Loucy (cell line): Measurements from ENCODE around the gene GAK.

Source experiments
- H2AFZ ChIP-seq: fragments of 200-600 bp; sonication (generic); 2 replicates; pipeline ENCODE4 v1.6.0; 2016; ENCODE audit warnings: antibody characterized with exemption, mild to moderate bottlenecking, low read length, moderate library complexity
- H3F3A ChIP-seq: fragments of 200-600 bp; 2 replicates; pipeline ENCODE4 v1.6.0; 2016; ENCODE audit warnings: antibody characterized with exemption, low read depth, mild to moderate bottlenecking
- H3K27me3 ChIP-seq: fragments of 200-600 bp; sonication (generic); 2 replicates; pipeline ENCODE4 v1.6.1; 2014; ENCODE audit warnings: low read length, mild to moderate bottlenecking; ENCODE audit not compliant: insufficient read depth, poor library complexity, severe bottlenecking
- H3K36me3 ChIP-seq: fragments of 200-600 bp; sonication (generic); 2 replicates; pipeline ENCODE4 v1.6.1; 2016; ENCODE audit warnings: low read length; ENCODE audit not compliant: insufficient read depth
- H3K4me1 ChIP-seq: fragments of 200-600 bp; sonication (generic); 2 replicates; pipeline ENCODE4 v1.5.1; 2014; ENCODE audit warnings: low read length, mild to moderate bottlenecking; ENCODE audit not compliant: insufficient read depth, poor library complexity, severe bottlenecking
- H3K4me2 ChIP-seq: fragments of 200-600 bp; sonication (generic); 2 replicates; pipeline ENCODE4 v1.6.0; 2014; ENCODE audit warnings: antibody characterized with exemption, low read length, low read depth, mild to moderate bottlenecking; ENCODE audit not compliant: poor library complexity, severe bottlenecking
- H3K4me3 ChIP-seq: fragments of 200-600 bp; sonication (generic); 2 replicates; pipeline ENCODE4 v1.5.1; 2014; ENCODE audit warnings: low read length, mild to moderate bottlenecking, mixed read lengths; ENCODE audit not compliant: poor library complexity, severe bottlenecking
- H3K79me2 ChIP-seq: fragments of 200-600 bp; sonication (generic); 2 replicates; pipeline ENCODE4 v1.6.1; 2014; ENCODE audit warnings: low read length; ENCODE audit not compliant: insufficient read depth
- H3K9ac ChIP-seq: fragments of 200-600 bp; sonication (generic); 2 replicates; pipeline ENCODE4 v1.6.0; 2014; ENCODE audit warnings: mild to moderate bottlenecking, low read depth, low read length, moderate library complexity; ENCODE audit not compliant: poor library complexity, severe bottlenecking
- H3K9me2 ChIP-seq: fragments of 200-600 bp; sonication (generic); replicated peaks from 2 replicates; pipeline ENCODE4 v1.6.1; 2016; ENCODE audit warnings: low read depth, low read length, mixed read lengths
- H3K9me3 ChIP-seq: fragments of 200-600 bp; sonication (generic); 2 replicates; pipeline ENCODE4 v1.6.1; 2014; ENCODE audit warnings: mild to moderate bottlenecking, antibody characterized with exemption, low read length, low read depth; ENCODE audit not compliant: insufficient read depth
- H4K20me1 ChIP-seq: fragments of 200-600 bp; sonication (generic); 2 replicates; pipeline ENCODE4 v1.6.0; 2014; ENCODE audit warnings: antibody characterized with exemption, low read length, mild to moderate bottlenecking; ENCODE audit not compliant: insufficient read depth, poor library complexity, severe bottlenecking
- CTCF ChIP-seq: fragments of 200-600 bp; sonication (generic); conservative IDR thresholded peaks from 2 replicates; pipeline ENCODE4 v1.5.1; 2014; ENCODE audit warnings: mild to moderate bottlenecking, antibody characterized with exemption, low read length
- EZH2phosphoT487 ChIP-seq: fragments of 200-600 bp; IDR thresholded peaks from 2 replicates; pipeline ENCODE4 v1.6.1; 2018; ENCODE audit warnings: antibody characterized with exemption, mild to moderate bottlenecking, moderate library complexity, borderline replicate concordance

Gene GAK

GRCh38 chr4:925771-926500, 6.2 kb downstream of the GAK start:
- Histone ChIP-seq H3K4me1 (peaks cover 55% of the 10 kb centered on the region), H3K79me2 (peaks cover 90% of the 10 kb centered on the region), H3K36me3 (no peaks in the 10 kb centered on the region), H3K27me3 (no peaks in the 10 kb centered on the region), H4K20me1 (peaks cover 57% of the 10 kb centered on the region), H3K9ac (no peak overlapping the region), H3K9me2 (no peaks in the 10 kb centered on the region), H3K4me3 (no peak overlapping the region), H2AFZ (no peak overlapping the region), H3K4me2 (peak overlapping the region; percentile 13), H3F3A (no peaks in the 10 kb centered on the region), H3K9me3 (no peaks in the 10 kb centered on the region)
- no peak for TF ChIP-seq CTCF
- TF ChIP-seq EZH2phosphoT487 = no peak

GRCh38 chr4:925171-925570, 6.9 kb downstream of the GAK start:
- TF ChIP-seq EZH2phosphoT487 = no peak
- no peak for TF ChIP-seq CTCF
- no peaks in the 10 kb centered on the region for H3K9me3 ChIP-seq
- H3K4me1 ChIP-seq = peaks cover 47% of the 10 kb centered on the region
- no peak overlapping the region for H2AFZ ChIP-seq
- H3F3A ChIP-seq = no peaks in the 10 kb centered on the region
- H3K9ac ChIP-seq = no peak overlapping the region
- no peaks in the 10 kb centered on the region for H3K27me3 ChIP-seq
- H3K4me2 ChIP-seq = no peak overlapping the region
- peaks cover 90% of the 10 kb centered on the region for H3K79me2 ChIP-seq
- H3K4me3 ChIP-seq = no peak overlapping the region
- no peaks in the 10 kb centered on the region for H3K9me2 ChIP-seq
- H4K20me1 ChIP-seq = peaks cover 52% of the 10 kb centered on the region
- H3K36me3 ChIP-seq = no peaks in the 10 kb centered on the region

- no peaks in the 10 kb centered on the region for H3K9me3 ChIP-seq
- H3K27me3 ChIP-seq = no peaks in the 10 kb centered on the region
- H3K36me3 ChIP-seq = no peaks in the 10 kb centered on the region
- peaks cover 90% of the 10 kb centered on the region for H3K79me2 ChIP-seq
- H3K4me3 ChIP-seq = no peak overlapping the region
- no peaks in the 10 kb centered on the region for H3K9me2 ChIP-seq
- no peaks in the 10 kb centered on the region for H3F3A ChIP-seq
- H2AFZ ChIP-seq = no peak overlapping the region
- TF ChIP-seq EZH2phosphoT487 = no peak
- TF ChIP-seq CTCF = no peak
- no peak overlapping the region for H3K9ac ChIP-seq
- no peak overlapping the region for H3K4me2 ChIP-seq
- H4K20me1 ChIP-seq = peaks cover 44% of the 10 kb centered on the region
- peaks cover 40% of the 10 kb centered on the region for H3K4me1 ChIP-seq
These were observed 7.7 kb downstream of the GAK start for GRCh38 chr4:924107-925096.
